Fibroblast of peridontal ligament (primary cell): ENCODE measurements around the gene ADAMTS6.
"Not testable (repeated sequence)": the region's sequence is repeated elsewhere in the genome, so short reads cannot be mapped to it uniquely, and the experiment has no call there.

ENCODE experiments used
- DNase-seq: peaks from one replicate; pipeline ENCODE4 v3.0.0-alpha.2; 2010; ENCODE audit errors: extremely low read depth

ADAMTS6 gene

DNA sequence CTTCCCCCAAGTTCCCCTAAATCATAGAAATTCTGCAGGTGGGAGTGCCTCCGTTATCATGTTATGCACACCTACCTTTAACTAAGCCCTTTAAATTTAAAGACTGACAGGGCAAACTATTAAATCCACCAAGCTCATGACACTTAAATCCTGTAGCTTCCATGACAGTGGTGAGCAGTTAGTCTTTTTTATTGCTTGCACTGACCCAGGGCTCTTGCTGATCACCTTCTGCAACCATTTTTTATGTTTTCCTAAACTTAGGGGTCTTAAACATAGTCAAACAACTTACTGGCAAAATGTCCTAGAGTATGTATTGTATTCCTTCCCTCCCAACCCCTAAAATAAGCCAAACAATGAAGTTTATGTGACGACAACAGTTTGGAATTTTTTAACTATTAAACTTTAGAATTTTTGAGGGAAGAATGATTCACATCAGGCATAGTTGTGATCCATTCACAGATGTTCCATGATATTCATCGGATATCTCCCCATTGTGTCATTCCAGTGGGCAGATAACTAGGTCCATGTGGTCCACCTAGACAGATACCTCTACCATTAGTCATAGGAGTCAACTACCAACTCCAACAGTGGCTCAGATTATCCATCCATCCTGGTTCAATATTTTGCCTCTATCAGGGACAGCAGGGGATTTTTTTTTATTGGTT lies 283.1 kb downstream of the ADAMTS6 start:
- DNase-seq, result peak; percentile 99

DNA sequence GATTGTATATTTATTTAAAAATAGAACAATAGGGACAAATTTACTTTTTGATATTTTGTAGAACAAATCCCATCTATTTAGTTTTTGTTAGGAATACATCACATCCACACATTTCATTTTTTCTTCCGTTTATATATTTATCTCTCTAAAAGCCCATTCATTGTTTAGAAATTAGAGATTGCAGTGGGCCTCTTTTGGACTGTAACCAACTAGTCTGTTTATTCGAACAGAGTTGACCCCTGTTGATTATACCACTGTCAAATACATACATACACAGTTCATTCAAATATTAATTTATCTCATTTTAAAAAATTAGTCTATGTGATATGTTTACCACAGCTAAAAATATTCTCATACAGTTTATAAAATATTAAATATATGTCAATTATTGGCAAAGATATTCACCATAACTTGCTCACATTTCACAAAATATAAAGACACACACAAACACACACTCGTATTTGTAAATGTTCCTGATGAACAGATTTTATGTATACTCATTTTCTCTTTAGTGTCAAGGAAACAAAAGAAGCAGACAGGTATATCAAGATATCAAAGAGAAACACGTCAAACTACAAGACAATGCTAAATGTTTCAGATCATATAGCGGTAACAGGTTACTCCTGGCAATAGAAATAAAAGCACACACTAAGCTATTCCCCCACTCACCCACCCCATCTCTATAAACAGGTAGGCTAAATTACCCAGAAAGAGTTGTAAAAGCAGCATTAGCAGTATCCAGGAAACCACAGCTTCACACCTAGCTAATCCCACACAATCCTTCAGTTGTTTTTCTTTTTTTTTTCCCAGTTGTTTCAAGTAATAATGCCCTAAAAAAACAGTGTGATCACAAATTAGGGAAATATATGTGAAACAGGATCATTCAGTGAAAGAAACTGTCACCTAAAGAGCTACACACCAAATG lies 283.9 kb downstream of the ADAMTS6 start:
- DNase-seq, result no peak

DNA sequence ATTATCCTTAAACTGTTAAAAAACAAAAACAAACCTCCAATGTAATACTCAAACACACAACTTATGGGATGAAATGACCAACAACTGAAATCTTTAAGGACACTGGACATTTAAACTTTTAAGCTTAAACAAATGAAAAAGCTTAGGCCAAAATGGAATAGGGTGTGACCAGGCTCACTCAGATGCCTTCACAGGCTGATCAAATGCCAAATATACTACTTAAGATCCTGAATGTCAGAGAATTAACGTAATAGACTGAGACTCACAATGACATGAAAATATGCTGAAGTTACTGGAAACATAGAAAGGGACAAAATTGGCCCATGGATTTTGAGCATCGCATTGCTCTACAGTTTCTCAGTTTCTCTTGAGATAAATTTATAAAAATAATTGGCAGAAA lies 286.8 kb downstream of the ADAMTS6 start:
- no peak for DNase-seq

DNA sequence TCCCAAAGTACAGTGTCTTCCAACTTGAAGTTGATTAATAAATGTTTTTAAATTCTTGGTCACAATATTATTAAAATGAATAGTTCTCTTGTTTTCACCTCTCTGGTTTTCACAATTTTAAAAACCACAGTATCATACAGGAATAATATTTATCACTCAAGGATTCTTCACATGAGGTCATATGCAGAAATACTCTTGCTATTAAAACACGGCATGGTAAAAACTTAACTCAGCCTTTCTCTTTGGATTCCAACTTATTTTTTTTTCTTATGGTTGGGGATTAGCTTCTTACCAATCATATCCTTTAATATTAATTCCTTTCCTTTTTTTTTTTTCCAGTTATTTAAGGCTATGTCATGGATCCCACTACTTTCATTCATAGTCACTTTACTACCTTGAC lies 289.4 kb downstream of the ADAMTS6 start:
- no peak for DNase-seq

DNA sequence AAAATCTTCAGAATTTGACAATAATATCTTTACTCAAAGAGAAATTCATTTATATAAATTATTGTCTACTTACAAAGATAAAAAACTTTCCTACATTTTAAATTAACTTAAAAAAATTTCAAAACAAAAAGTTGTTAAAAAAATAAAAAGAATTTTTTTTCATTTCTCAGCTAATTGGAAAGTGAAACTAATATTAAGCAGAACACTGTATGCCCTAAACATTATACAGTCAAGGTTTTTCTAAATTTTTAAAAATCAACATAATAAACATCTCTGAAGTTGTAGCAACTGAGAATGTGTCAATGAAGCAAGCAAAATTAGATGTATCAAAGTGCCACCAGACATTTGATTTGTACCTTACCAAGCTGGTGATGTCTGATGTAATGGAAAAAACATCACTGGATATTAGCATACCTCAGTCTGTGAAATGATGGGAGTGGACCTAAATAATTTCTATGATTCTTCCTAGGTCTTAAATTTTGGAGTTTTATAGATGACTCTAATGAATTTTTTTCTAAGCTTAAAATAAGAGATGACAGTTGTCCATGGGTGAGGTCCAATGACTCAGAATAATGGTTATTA lies 290.1 kb downstream of the ADAMTS6 start:
- DNase-seq, result peak; percentile 46

DNA sequence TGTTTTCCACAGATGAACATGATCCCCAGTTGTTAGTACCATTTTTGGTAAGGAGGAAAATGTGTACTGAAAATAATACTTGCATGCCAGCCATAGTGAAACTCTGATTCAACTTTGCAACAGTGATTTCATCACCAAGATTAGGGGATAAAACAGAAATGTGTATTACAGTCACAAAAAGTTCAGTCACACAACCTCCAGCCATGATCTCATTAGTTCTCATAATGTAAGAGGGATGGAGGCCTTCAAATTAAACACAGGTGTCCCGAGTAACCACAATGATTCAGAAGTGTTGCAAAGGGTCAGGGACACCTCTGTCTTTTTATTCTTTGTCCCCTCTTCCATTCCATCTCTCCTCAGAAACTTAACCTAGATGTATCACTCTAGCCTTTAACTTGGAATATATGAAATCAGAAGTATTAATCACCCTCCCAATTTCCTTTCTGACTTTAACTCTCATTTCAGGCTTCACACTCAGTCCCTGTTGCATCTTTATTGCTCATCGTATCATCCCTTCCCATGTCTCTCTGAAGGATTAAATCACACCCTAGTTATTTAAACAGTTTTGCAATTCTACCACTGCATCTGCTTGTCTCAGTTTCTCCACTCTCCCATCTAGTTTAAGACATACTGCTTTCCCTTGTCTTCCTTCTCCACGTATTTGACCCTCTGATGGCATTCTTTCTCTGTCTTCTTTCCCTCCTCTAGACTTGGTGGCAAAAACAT lies 291.2 kb downstream of the ADAMTS6 start:
- DNase-seq, result peak; percentile 99

DNA sequence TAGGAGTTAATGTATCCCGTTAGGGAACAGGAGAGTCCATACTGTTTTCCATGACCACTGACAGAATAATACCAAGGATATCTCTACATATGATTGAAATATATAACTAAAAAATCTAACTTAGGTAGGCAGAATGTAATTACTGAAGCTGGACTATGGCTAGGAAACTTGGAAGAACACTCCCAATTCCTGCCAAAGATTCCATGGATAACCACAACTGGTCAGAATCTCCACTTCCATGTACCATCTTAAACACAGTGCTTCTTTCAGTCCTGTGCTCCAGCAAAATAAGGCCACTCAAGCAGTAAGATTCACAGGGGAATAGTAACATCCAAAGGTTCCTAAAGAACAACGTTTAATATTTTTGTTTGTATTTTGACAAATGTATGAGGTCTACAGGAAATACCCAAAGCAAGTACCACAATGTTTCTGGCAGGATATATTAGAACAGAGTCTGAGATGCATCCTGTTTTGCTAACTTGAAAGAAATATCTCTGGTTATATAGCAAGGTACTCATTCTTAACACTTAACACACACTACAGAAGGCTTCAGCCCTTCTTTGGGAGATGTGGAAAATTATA lies 295.0 kb downstream of the ADAMTS6 start:
- DNase-seq, result no peak

DNA sequence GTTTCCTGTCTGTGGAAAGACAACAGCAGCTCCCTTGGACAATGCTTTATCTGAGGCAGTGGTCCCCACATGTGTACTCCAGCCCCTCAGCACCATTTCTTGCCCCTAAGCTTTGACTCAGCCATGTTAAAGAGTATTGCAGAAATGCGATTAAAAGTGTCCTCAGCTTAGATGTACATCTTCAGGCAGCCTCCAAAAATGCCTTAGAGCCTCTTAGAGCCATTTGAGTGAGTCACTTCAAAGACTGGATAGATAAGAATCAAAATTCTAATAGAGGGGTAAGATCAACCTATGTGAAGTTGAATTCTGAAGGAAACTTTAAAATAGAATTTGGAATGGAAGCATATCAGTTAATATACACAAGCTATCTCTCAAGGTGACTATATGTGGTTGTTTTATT lies 296.3 kb downstream of the ADAMTS6 start:
- no peak for DNase-seq

DNA sequence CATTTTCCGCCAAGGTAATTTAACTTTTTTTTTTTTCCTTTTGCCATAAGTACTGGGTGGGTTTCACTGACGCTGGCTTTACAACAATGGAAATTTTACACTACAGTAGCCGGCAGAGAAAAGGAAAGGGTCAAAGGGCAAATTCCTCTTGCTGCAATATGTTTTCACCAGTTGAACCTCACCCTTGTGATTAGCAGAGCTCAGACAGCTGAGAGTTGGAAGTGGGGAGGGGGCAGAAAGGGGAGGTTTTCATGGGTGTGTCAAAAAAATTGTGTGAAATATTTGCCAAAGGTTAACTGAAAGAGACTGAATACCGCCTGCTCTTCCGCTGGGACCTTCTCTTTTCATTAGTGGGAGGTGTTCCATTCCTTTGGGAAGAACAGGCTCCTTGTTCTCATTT lies 296.9 kb downstream of the ADAMTS6 start:
- no peak for DNase-seq

DNA sequence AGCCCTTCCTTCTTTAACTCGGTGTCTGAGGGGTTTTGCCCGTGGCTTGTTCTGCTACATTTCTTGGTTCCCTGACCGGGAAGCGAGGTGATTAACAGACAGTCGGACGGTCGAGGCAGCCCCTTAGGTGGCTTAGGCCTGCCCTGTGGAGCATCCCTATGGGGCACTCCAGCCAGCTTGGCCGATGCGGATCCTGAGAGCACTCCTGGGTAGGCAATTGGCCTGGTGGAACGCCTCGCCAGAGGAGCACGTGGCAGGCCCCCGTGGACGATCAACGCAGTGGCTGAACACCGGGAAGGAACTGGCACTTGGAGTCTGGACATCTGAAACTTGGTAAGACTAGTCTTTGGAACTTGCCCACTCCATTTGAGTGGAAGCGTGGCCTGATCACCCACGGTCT lies 307.5 kb downstream of the ADAMTS6 start:
- DNase-seq, result not testable (repeated sequence)

DNA sequence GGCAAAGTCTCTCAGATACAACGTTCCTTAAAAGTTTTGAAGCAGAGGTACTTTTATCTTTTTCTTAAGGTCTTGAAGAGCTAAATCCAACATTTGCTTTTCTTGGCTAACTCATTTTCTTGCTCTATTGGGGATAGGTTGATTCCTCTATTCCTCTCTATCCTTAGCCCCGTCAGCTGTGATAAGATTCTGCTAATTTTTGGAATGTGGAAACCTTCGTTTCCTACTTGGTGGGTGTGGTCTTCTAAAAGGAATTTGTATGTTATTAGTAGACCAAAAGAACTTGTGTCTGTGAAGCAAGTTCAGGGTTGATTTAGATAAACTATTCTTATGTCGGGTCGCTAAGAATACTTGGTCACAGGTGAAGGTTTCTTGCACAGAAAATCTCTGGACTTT lies 308.6 kb downstream of the ADAMTS6 start:
- DNase-seq, result no peak

DNA sequence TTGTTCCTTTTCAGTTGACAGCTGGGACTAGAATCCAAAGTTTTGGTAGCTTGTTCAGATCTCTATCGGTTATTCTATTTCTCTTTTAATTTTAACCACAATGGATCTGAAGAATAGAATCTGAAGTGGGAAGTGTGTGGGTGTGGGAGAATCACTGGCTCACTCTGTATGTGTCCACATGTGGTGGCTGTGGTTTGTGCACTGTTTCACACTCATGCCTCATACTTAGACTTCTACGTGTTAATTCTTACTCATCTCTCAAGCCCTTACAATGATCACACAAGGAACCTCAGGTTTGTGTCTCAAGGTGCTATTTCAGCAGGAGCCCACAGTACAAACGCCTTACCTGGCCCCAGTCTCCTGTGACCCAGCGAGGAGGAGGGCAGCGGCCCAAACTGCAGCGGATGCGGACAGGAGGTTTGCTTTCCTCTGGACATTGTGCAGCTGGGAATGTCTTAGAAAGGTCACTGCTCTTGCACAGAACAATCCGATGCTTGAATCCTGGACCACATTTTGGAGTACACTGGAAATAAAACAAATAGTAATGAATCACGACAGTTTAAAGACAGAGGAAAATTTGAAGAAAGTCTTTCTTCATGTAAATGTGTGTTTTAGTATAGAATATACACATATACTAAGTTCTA lies 309.1 kb downstream of the ADAMTS6 start:
- DNase-seq, result peak; percentile 39

DNA sequence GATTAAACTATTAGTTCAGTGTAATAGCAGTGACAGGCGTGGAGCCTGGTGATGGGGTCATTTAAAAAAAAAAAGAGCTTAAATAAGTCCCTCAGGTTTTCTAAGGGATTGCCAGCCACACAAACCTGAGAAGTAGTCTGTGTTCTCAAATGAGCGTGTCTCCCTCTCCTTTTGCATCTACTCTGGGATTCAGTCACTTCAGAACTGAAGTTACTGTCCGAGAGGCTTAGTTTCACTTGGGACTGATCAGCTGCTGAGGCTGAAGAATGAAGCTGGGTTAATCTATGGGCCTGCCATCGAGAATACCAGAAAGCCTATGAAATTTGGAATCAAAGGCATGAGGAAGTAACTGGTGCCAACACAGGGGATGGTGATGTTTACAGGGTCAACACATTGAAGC lies 310.1 kb downstream of the ADAMTS6 start:
- DNase-seq, result no peak

DNA sequence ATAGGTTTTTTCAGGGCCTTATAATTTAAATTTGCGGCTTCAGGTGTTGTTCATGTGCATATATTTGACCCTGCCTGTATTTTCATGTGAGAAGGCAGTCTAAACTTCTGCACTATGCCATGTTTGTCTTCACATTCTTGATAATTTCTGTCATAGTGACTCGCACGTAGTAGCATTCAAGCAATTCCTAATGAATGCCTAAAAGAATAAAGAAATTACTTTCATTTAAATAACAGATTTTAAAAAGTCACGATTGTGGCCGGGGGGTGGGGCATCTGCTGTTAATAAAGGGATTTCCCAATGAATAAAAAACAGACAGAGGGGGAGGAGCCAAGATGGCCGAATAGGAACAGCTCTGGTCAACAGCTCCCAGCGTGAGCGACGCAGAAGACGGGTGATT lies 318.0 kb downstream of the ADAMTS6 start:
- peak; percentile 59 for DNase-seq

DNA sequence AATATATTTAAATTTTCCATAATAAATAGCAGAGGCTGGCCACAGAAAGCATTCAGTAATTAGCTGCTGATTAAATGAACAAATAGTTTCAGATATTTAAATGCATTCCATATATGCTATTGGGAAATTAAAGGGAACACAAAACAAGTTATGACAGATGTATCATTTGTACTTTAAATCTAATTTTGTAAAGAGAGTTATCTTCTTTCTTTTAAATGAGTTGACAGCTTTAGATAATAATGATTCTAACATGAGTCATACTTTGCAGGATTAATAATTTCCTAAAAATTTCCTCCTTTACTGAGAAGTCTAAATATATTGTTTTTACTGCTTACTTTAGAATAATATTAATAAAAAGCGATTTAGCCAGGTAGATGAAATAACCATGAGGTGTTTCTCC lies 320.1 kb downstream of the ADAMTS6 start:
- DNase-seq, result no peak

DNA sequence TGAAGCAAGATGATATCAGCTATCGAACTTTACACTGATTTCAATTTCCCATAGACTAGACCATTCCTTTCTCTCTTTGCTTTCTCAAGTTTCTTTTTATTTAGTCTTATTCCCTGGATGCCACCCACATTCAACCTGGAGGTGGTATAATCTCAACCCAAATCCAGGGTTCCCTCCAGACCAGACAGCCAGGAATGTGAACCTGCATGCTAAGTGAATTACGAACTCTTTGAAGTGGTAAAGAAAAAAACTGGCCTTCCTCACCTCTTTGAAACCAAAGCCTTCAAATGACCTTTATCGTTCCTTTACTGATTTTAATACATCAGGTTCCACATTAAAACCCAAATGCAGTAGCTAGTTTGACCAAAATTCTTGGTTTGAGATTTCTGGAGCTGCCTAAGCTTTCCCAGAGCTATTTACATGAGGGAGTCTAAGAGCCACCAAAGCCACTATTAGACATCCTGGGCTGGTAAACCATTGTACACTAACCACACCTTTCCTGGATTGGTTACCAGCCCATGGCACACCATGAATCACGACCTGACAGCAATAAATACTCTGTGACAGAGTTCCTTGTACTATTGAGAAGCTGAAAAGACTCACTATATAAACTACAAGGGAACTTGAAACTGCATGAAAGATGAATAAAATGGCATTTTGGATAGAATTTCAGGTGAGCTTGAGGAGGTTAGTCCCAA lies 323.7 kb downstream of the ADAMTS6 start:
- no peak for DNase-seq

DNA sequence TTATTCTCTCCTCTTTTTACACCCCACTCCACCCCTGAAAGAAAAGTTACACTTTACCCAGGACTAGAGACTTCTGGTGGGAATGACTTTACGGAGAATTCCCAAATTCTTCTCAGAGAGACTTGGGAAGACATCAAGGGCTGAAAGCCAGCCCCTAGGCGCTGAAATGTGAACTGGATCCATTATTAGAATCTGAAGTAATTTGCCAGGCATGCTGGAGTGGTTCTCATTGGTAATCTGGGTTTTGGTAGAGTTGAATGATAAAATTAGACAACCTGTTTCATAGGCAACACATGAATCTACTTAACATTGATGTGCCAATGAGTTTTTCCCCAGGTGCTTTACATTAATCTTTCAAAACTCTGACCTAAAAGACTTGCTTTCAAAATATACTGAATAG lies 324.8 kb downstream of the ADAMTS6 start:
- no peak for DNase-seq

DNA sequence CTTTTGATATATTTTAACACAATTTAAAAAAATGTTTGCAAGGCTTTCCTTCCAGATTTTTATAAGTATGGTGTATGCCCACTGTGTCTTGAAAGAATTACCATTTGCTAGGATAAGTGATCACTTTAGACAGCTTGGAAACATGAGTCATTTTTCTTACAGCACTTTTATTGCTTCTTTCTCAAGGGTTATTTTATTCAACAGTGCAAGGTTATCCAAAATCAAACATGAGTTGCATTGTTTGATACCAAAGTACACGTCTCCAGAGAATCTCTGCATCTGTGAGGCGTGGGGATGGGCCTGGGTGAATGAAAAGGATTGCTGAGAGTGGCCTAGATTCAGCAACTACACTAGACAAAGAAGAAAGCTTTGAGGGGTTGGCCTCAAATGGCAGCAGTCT lies 329.6 kb downstream of the ADAMTS6 start:
- peak; percentile 77 for DNase-seq

DNA sequence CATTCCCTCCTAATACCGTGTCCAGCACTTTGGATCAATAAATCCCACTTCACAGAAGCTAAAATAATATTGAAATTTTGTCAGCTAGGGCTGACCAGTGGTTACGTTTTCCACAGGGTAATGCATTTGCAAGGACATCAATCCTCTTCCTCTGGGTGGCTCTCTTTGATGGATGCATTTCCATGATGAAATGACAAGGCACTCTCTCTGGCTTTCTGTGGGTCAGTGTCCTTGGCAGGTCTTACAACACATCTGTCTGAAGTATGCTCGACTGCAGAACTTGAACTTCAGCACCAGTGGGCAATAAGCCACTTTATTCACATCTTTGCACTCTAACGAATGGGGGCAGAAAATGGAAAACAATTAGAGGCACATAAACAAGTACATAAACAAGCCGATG lies 330.1 kb downstream of the ADAMTS6 start:
- DNase-seq, result no peak

DNA sequence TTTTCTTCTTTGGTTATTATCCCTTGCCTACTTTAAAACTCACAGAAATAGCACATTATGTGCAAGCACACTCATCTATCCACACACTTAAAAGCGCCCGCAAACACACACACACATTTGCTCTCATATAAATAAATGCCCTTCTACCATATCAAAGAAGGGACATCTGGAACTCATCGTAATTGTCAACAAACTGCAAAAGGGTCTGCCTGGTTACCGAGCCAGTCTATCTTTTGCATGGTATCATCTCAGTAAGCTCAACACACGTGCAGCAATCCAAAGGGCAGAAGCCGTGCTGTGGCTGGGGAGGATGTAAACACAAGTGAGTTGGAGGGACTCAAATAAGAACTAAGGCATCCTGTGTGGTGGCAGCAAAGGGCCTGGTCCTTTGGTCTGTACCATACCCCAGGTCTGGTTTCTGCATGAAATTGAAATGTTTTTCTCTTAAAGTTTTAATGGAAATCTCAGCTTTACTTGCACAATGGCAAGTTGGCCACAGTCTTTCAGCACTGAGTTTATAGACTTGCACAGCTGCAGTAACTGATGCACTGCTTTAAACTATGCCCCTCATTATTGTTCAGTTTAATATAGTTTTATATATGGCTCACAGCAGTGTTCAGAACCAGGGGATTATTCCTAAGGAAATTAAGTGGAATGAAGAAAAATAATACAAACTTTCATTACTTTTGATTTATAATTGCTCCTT lies 331.0 kb downstream of the ADAMTS6 start:
- no peak for DNase-seq
